Adrenal gland (tissue), 5 donors: ENCODE data around the gene CDH4.

Experiments
- CTCF ChIP-seq, 6 experiments: fragments of 450-650 bp in 4 of 6; fragments of 200-600 bp in 2 of 6; sonication (generic) in 1 of 6; IDR thresholded peaks; 1 replicate in 5 of 6; 2 replicates in 1 of 6; pipeline versions ENCODE4 v1.5.1 to v1.8.0; 2016 to 2021; ENCODE audit warnings: antibody characterized with exemption in 6 of 6, mild to moderate bottlenecking in 2 of 6, moderate library complexity in 1 of 6
- POLR2A ChIP-seq, 2 donors: fragments of 450-650 bp; IDR thresholded peaks; one replicate each; pipeline ENCODE4 v1.6.1; 2017; ENCODE audit warnings: antibody characterized with exemption in 2 of 2, mild to moderate bottlenecking in 2 of 2, moderate library complexity in 1 of 2
- donor health status: DM: no; HTN: no; CAD: no.

GRCh38 chr20:61665528-61666470 lies 413.7 kb downstream of the CDH4 start:
- TF ChIP-seq POLR2A (IDR thresholded peaks at IDR 0.05) (no peak), CTCF (IDR thresholded peaks at IDR 0.05) (no peak)
